ENCODE measurements around the gene GMEB1. TPM values are rescaled to one million over a fixed set of nuclear protein-coding genes. Genes with fewer than 3 reads are reported as not detected.
A peak's percentile ranks its signal among the peaks of the same experiment; 100 is the strongest.
"Not testable (repeated sequence)": the region's sequence is repeated elsewhere in the genome, so short reads cannot be mapped to it uniquely, and the experiment has no call there.

Gene GMEB1
- total RNA-seq, 4 donors from 2014 or later = 11.6 to 17.4 (median 14.5) TPM

DNA sequence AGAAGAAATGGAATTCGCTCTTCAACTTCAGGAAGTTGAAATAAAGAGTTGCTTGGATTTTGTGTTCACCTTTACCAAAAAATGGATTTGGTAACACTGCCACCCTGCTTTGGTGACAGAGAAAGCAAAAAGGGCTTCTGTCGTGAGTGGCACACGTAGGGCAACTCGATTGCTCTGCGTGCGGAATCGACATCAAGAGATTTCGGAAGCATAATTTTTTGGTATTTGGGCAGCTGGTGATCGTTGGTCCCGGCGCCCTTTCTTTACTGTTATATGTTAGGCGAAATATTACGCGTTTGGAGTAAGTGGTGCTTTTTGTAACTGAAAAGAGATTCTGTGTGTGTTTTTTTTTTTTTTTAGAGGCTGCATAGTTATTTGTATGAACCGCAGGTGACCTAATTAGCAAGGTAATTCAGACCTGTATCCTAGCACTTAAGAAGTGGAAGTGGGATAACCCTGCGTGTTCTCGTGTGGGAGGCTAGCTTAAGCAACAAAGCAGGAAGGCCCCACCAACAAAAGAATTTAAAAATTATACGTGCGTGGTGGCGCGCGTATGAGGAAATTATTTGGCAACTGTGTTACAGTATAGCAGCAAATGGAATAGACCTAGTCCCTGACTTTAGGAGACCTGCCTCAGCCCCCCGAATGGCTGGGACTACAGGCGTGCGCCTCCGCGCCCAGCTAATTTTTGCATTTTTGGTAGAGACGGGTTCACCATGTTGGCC is 19.9 kb upstream of the GMEB1 start, which contains the start of gene RNU11:
TSS of gene RNU11 (plus strand) at position 127 of the 725 bp plus-strand sequence.
- Histone ChIP-seq H3K27me3 (no peaks in the 10 kb centered on the region), H3K4me3 (peak within 1 kb of the TSS; percentile 48), H3K9me3 (no peaks in the 10 kb centered on the region), H3K36me3 (no peaks in the 10 kb centered on the region), H3K4me1 (peaks cover 33% of the 10 kb centered on the region), H3K27ac (peak within 1 kb of the TSS; percentile 94)
- TF ChIP-seq POLR2AphosphoS5 (IDR thresholded peaks at IDR 0.05) (peak; percentile 100), EP300 (IDR thresholded peaks at IDR 0.05) (no peak), POLR2A (IDR thresholded peaks at IDR 0.05) (peak; percentile 100)
- WGBS = 3% methylated on average over 28 of the region's 28 CpGs
- peak; percentile 92 to 95 for DNase-seq (ENCODE audit: low spot score in 2 of 2)

DNA sequence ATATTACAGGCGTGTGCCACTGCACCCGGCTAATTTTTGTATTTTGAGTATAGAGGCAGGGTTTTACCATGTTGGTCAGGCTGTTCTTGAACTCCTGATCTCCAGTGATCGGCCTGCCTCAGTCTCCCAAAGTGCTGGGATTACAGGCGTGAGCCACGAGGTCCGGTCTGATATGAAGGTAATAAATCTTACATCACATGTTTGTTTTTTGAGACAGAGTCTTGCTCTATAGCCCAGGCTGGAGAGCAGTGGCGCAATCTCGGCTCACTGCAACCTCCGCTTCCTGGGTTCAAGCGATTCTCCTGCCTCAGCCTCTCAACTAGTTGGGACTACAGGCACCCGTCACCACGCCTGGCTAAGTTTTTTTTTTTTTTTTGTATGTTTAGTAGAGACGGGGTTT is 15.5 kb upstream of the GMEB1 start:
- not testable (repeated sequence) for H3K36me3 ChIP-seq; H3K4me3 ChIP-seq; H3K27ac ChIP-seq; H3K27me3 ChIP-seq; DNase-seq (ENCODE audit: low spot score in 2 of 2); H3K9me3 ChIP-seq
- WGBS = 91% methylated on average over 13 of the region's 13 CpGs
- peaks cover 10% of the 10 kb centered on the region for H3K4me1 ChIP-seq

DNA sequence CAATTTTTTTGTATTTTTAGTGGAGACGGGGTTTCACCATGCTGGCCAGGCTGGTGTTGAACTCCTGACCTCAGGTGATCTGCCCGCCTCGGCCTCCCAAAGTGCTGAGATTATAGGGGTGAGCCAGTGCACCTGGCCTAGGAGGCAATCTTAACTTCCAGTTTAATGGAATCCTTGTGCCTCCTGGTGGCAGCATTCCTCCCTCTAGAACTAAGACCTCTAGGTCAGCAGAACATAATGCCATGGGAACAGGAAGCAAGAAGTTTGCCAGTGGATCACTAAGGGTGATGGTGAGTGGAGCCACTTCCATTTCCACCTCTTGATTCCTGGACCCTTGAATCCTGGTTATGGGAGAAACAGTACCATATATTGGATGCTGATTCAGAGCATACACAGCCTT is 14.7 kb upstream of the GMEB1 start:
- not testable (repeated sequence) for H3K36me3 ChIP-seq; DNase-seq (ENCODE audit: low spot score in 2 of 2); H3K27ac ChIP-seq; H3K9me3 ChIP-seq; H3K4me3 ChIP-seq; H3K27me3 ChIP-seq; H3K4me1 ChIP-seq
- WGBS = 57% methylated on average over 3 of the region's 3 CpGs

DNA sequence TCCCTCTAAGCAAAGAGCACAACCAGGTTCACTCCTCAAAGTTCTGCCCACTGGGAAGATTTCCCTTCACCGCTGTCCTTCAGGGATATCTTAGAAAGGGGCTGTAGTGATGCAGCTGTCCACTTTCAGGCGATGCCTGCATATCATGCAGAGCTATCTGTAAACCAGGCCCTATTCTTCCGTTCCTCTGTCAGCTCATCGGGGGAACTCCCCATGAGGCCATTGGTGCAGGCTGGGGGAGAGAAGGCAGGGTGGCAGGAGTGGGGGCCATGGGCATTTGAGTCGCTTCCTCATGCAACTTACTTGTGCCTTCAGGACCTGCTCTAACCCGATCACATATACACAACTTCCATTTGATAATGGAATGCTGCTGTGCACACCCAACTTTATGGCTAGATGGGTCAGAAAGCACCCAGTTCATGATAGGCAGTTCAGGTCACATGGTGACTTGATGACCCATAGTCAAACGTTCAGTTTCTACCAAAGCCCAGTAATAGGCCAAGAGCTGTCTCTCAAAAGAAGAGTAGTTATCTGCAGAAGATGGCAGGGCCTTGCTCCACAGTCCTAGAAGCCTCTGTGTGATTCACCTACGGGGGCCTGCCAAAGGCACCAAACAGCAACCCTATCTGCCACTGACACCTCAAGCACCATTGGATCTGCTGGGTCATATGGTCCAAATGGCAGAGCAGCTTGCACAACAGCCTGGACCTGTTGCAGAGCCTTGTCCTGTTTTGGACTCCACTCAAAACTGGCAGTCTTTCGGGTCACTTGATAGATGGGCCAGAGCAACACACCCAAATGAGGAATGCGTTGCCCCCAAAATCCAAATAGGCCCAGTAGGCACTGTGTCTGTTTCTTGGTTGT is 12.9 kb upstream of the GMEB1 start:
- not testable (repeated sequence) for H3K36me3 ChIP-seq; DNase-seq (ENCODE audit: low spot score in 2 of 2); H3K27ac ChIP-seq; H3K4me3 ChIP-seq; H3K4me1 ChIP-seq; H3K9me3 ChIP-seq; H3K27me3 ChIP-seq
- WGBS = 80% methylated on average over 9 of the region's 10 CpGs

DNA sequence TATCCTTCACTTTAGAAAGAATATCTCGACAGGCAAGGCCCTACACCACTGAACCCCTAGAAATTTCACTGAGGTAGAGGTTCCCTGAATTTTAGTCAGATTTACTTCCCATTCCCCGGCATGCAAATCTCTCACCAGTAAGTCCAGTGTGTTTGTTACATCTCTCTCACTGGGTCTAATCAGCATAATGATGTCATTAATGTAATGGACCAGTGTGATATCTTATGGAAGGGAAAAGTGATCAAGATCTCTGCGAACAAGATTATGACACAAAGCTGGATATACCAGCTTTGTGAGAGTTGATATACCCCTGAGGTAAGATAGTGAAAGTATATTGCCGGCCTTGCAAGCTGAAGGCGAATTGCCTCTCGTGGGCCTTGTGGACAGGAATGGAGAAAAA is 12.2 kb upstream of the GMEB1 start:
- H3K27ac ChIP-seq = no peak overlapping the region
- TF ChIP-seq POLR2AphosphoS5 (IDR thresholded peaks at IDR 0.05) = no peak
- TF ChIP-seq, protein P1, sequence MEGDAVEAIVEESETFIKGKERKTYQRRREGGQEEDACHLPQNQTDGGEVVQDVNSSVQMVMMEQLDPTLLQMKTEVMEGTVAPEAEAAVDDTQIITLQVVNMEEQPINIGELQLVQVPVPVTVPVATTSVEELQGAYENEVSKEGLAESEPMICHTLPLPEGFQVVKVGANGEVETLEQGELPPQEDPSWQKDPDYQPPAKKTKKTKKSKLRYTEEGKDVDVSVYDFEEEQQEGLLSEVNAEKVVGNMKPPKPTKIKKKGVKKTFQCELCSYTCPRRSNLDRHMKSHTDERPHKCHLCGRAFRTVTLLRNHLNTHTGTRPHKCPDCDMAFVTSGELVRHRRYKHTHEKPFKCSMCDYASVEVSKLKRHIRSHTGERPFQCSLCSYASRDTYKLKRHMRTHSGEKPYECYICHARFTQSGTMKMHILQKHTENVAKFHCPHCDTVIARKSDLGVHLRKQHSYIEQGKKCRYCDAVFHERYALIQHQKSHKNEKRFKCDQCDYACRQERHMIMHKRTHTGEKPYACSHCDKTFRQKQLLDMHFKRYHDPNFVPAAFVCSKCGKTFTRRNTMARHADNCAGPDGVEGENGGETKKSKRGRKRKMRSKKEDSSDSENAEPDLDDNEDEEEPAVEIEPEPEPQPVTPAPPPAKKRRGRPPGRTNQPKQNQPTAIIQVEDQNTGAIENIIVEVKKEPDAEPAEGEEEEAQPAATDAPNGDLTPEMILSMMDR (IDR thresholded peaks at IDR 0.05) = no peak
- TF ChIP-seq EP300 (IDR thresholded peaks at IDR 0.05) = no peak
- TF ChIP-seq POLR2A (IDR thresholded peaks at IDR 0.05) = no peak
- H3K36me3 ChIP-seq = no peaks in the 10 kb centered on the region
- no peaks in the 10 kb centered on the region for H3K9me3 ChIP-seq
- H3K4me1 ChIP-seq = no peaks in the 10 kb centered on the region
- no peak for DNase-seq (ENCODE audit: low spot score in 2 of 2)
- no peaks in the 10 kb centered on the region for H3K27me3 ChIP-seq
- 91% methylated on average over 6 of the region's 6 CpGs for WGBS
- no peak overlapping the region for H3K4me3 ChIP-seq

DNA sequence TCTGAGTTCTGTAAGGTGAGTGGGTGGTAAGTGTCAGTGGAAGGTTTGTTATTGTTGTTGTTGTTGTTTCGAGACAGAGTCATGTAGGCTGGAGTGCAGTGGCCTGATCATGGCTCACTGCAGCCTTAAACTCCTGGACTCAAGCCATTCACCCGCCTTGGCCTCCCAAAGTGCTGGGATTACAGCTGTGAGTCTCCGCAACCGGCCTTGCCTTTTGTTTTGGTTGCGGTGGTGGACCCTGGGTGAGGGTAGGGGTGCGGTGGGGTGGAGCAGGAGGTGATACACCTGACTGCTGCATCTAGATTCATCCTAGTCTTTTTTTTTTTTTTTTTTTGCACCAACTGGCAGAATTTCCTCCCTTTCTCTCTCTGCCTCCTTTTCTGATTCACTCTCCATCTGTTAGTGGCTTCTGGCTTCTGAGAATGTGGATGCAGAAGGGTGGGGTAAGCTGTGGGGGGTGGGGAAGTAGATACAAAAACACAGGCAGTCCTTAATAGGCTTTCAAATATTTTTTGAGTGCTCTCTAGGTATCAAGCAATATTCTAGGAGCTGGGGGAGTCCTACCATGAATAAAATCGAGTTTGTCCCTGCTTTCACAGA is 4.6 kb upstream of the GMEB1 start:
- no peak for DNase-seq (ENCODE audit: low spot score in 2 of 2)
- 83% methylated on average over 7 of the region's 7 CpGs for WGBS
- H3K9me3 ChIP-seq = no peaks in the 10 kb centered on the region
- no peaks in the 10 kb centered on the region for H3K36me3 ChIP-seq
- H3K4me1 ChIP-seq = peaks cover 10% of the 10 kb centered on the region
- H3K4me3 ChIP-seq = no peak overlapping the region
- H3K27ac ChIP-seq = no peak overlapping the region
- H3K27me3 ChIP-seq = no peaks in the 10 kb centered on the region
- TF ChIP-seq POLR2A (IDR thresholded peaks at IDR 0.05) (no peak), EP300 (IDR thresholded peaks at IDR 0.05) (no peak), POLR2AphosphoS5 (IDR thresholded peaks at IDR 0.05) (no peak)
- TF ChIP-seq, protein P1 (IDR thresholded peaks at IDR 0.05) = no peak

DNA sequence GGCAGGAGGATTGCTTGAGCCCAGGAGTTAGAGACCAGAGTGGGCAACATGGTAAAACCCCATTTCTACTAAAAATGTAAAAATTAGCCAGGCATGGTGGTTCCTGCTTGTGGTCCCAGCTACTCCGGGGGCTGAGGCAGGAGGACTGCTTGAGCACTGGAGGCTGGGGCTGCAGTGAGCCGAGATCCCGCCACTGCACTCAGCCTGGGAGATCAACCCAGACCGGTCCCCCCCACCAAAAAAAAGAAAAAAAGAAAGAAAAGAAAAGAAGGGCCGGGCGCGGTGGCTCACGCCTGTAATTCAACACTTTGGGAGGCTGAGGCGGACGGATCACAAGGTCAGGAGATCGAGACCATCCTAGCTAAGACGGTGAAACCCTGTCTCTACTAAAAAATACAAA is 1.8 kb upstream of the GMEB1 start:
- Histone ChIP-seq H3K27me3 (no peaks in the 10 kb centered on the region), H3K4me1 (peaks cover 20% of the 10 kb centered on the region), H3K27ac (no peak overlapping the region), H3K36me3 (no peaks in the 10 kb centered on the region), H3K9me3 (no peaks in the 10 kb centered on the region), H3K4me3 (no peak overlapping the region)
- no peak for DNase-seq (ENCODE audit: low spot score in 2 of 2)
- 95% methylated on average over 12 of the region's 12 CpGs for WGBS
- TF ChIP-seq POLR2A (IDR thresholded peaks at IDR 0.05) = no peak
